Measurements from ENCODE around the gene FHIT.

GRCh38 chr3:60523536-60523935 is 727.7 kb downstream of the FHIT start:
- TF ChIP-seq CTCF (IDR thresholded peaks at IDR 0.05) (no peak), EP300 (IDR thresholded peaks at IDR 0.05) (no peak), POLR2A (IDR thresholded peaks at IDR 0.05) (no peak), POLR2AphosphoS5 (IDR thresholded peaks at IDR 0.05) (no peak)
